H9 (cell line): ENCODE results near the gene CRISPLD2. TPM values are rescaled to one million over a fixed set of nuclear protein-coding genes. Genes with fewer than 3 reads are reported as not detected.

ENCODE experiments used
- DNase-seq: peaks from one replicate; pipeline ENCODE4 v3.0.0-alpha.2; 2017
- H2AFZ ChIP-seq: one replicate; pipeline ENCODE4 v1.6.1; 2013; ENCODE audit warnings: mild to moderate bottlenecking, low read length, control low read depth, moderate library complexity
- H2AK5ac ChIP-seq: 2 replicates; pipeline ENCODE4 v1.6.1; 2013; ENCODE audit warnings: low read length, control low read depth, mixed read lengths; ENCODE audit not compliant: insufficient read length
- H2BK120ac ChIP-seq: one replicate; pipeline ENCODE4 v1.6.1; 2013; ENCODE audit warnings: low read depth, mild to moderate bottlenecking, low read length, control low read depth, inconsistent platforms; ENCODE audit not compliant: poor library complexity, severe bottlenecking
- H2BK12ac ChIP-seq: 2 replicates; pipeline ENCODE4 v1.6.1; 2013; ENCODE audit warnings: low read length, control low read depth, mixed read lengths, low read depth; ENCODE audit not compliant: insufficient read length
- H2BK15ac ChIP-seq: 2 replicates; pipeline ENCODE4 v1.6.1; 2013; ENCODE audit warnings: low read depth, low read length, control low read depth
- H2BK20ac ChIP-seq: one replicate; pipeline ENCODE4 v1.6.1; 2013; ENCODE audit warnings: low read depth, mild to moderate bottlenecking, low read length, control low read depth, inconsistent platforms; ENCODE audit not compliant: poor library complexity, severe bottlenecking
- H2BK5ac ChIP-seq: 2 replicates; pipeline ENCODE4 v1.6.1; 2013; ENCODE audit warnings: low read length, control low read depth, mixed read lengths; ENCODE audit not compliant: insufficient read length
- H3K14ac ChIP-seq: 2 replicates; pipeline ENCODE4 v1.6.1; 2013; ENCODE audit warnings: low read length, control low read depth; ENCODE audit not compliant: insufficient read depth
- H3K18ac ChIP-seq: 2 replicates; pipeline ENCODE4 v1.6.1; 2013; ENCODE audit warnings: low read depth, mild to moderate bottlenecking, mixed read lengths, low read length, control low read depth; ENCODE audit not compliant: insufficient read length
- H3K23ac ChIP-seq: 2 replicates; pipeline ENCODE4 v1.6.1; 2013; ENCODE audit warnings: low read length, control low read depth, mixed read lengths, low read depth; ENCODE audit not compliant: insufficient read length
- H3K23me2 ChIP-seq: 2 replicates; pipeline ENCODE4 v1.6.1; 2013; ENCODE audit warnings: low read depth, mild to moderate bottlenecking, mixed read lengths, low read length, control low read depth; ENCODE audit not compliant: insufficient read length, poor library complexity, severe bottlenecking
- H3K27ac ChIP-seq: 2 replicates; pipeline ENCODE4 v1.5.1; 2013; ENCODE audit warnings: low read length, control low read depth, mixed read lengths, low read depth; ENCODE audit not compliant: insufficient read length
- H3K27me3 ChIP-seq: 2 replicates; pipeline ENCODE4 v1.6.1; 2013; ENCODE audit warnings: low read length, control low read depth, inconsistent platforms; ENCODE audit not compliant: insufficient read depth
- H3K4ac ChIP-seq: 2 replicates; pipeline ENCODE4 v1.6.1; 2013; ENCODE audit warnings: low read depth, mild to moderate bottlenecking, control low read depth, inconsistent platforms, low read length, moderate library complexity
- H3K4me1 ChIP-seq: 2 replicates; pipeline ENCODE4 v1.6.1; 2013; ENCODE audit warnings: low read length, control low read depth, inconsistent platforms; ENCODE audit not compliant: insufficient read depth
- H3K4me2 ChIP-seq: 2 replicates; pipeline ENCODE4 v1.6.1; 2013; ENCODE audit warnings: low read length, control low read depth, mixed read lengths; ENCODE audit not compliant: insufficient read length, insufficient read depth
- H3K56ac ChIP-seq: 2 replicates; pipeline ENCODE4 v1.6.1; 2013; ENCODE audit warnings: low read depth, mild to moderate bottlenecking, mixed read lengths, low read length, control low read depth; ENCODE audit not compliant: insufficient read length
- H3K79me1 ChIP-seq: 2 replicates; pipeline ENCODE4 v1.6.1; 2013; ENCODE audit warnings: low read depth, mild to moderate bottlenecking, moderate library complexity, low read length, control low read depth, inconsistent platforms; ENCODE audit not compliant: insufficient read depth, poor library complexity, severe bottlenecking
- H3K79me2 ChIP-seq: 2 replicates; pipeline ENCODE4 v1.6.1; 2013; ENCODE audit warnings: low read length, control low read depth, inconsistent platforms; ENCODE audit not compliant: insufficient read depth
- H3K9ac ChIP-seq: 2 replicates; pipeline ENCODE4 v1.6.1; 2013; ENCODE audit warnings: low read length, control low read depth, mixed read lengths; ENCODE audit not compliant: insufficient read length; ENCODE audit errors: extremely low read depth
- H3K9me3 ChIP-seq: one replicate; pipeline ENCODE4 v1.6.1; 2013; ENCODE audit warnings: low read depth, low read length, inconsistent platforms; ENCODE audit not compliant: control insufficient read depth
- H3T11ph ChIP-seq: one replicate; pipeline ENCODE4 v1.6.1; 2013; ENCODE audit warnings: mild to moderate bottlenecking, low read length, control low read depth, inconsistent platforms
- H4K20me1 ChIP-seq: one replicate; pipeline ENCODE4 v1.6.1; 2013; ENCODE audit not compliant: control insufficient read depth, insufficient read length, insufficient read depth
- H4K5ac ChIP-seq: 2 replicates; pipeline ENCODE4 v1.6.1; 2013; ENCODE audit warnings: low read depth, mild to moderate bottlenecking, mixed read lengths, low read length, control low read depth; ENCODE audit not compliant: insufficient read length
- H4K8ac ChIP-seq: replicated peaks from 2 replicates; pipeline ENCODE4 v1.6.1; 2013; ENCODE audit warnings: low read length, control low read depth, mixed read lengths, low read depth; ENCODE audit not compliant: insufficient read length
- H4K91ac ChIP-seq: 2 replicates; pipeline ENCODE4 v1.6.1; 2013; ENCODE audit warnings: low read depth, mild to moderate bottlenecking, moderate library complexity, mixed read lengths, low read length, control low read depth; ENCODE audit not compliant: insufficient read length
- H3K27ac Mint-ChIP-seq, 3 experiments: 2 replicates in 2 of 3; 3 replicates in 1 of 3; pipeline ENCODE4 v1.8.0; 2020 to 2021; ENCODE audit warnings: mixed read lengths in 3 of 3, mild to moderate bottlenecking in 1 of 3, moderate library complexity in 1 of 3
- H3K27me3 Mint-ChIP-seq: 2 replicates; pipeline ENCODE4 v1.8.0; 2021; ENCODE audit warnings: low read depth, mild to moderate bottlenecking, moderate library complexity, mixed read lengths
- H3K36me3 Mint-ChIP-seq, 3 experiments: 2 replicates in 2 of 3; 3 replicates in 1 of 3; pipeline ENCODE4 v1.8.0; 2020 to 2021; ENCODE audit warnings: low read depth in 3 of 3, mixed read lengths in 3 of 3; ENCODE audit not compliant: insufficient read depth in 1 of 3
- H3K4me1 Mint-ChIP-seq, 2 experiments: 2 replicates each; pipeline ENCODE4 v1.8.0; 2020; ENCODE audit warnings: mixed read lengths in 2 of 2
- H3K4me3 Mint-ChIP-seq, 2 experiments: 2 replicates in 1 of 2; 3 replicates in 1 of 2; pipeline ENCODE4 v1.8.0; 2020 to 2021; ENCODE audit warnings: mild to moderate bottlenecking in 2 of 2, mixed read lengths in 2 of 2, moderate library complexity in 1 of 2
- H3K9me3 Mint-ChIP-seq, 2 experiments: 2 replicates in 1 of 2; 3 replicates in 1 of 2; pipeline ENCODE4 v1.8.0; 2020; ENCODE audit warnings: mild to moderate bottlenecking in 2 of 2, mixed read lengths in 2 of 2, moderate library complexity in 1 of 2
- CTCF ChIP-seq: fragments of 200-600 bp; sonication (generic); conservative IDR thresholded peaks from 3 replicates; pipeline ENCODE4 v1.8.0; 2021; ENCODE audit warnings: antibody characterized with exemption, mild to moderate bottlenecking
- WGBS: extraction: QIAGEN DNeasy Blood & Tissue Kit; methylation state at CpG from one replicate; pipeline ENCODE4 v1.1.7; 2013; ENCODE audit warnings: missing lambda C conversion rate, low lambda C conversion rate, mixed read lengths; ENCODE audit not compliant: insufficient read length; ENCODE audit errors: extremely low coverage; 5-methylcytosine and 5-hydroxymethylcytosine counted together
- total RNA-seq: library from RNA; stranded (reverse); gene quantifications from 2 replicates; pipeline ENCODE4 v1.2.1, GENCODE V29; 2021

CRISPLD2 gene
- total RNA-seq, 1 experiment from 2014 or later, result 2.3 TPM

- H2BK15ac ChIP-seq, result no peak overlapping the region
- H4K20me1 ChIP-seq, result no peaks in the 10 kb centered on the region
- H4K91ac ChIP-seq, result no peak overlapping the region
- Mint-ChIP-seq H3K4me3 (no peak overlapping the region), H3K27ac (no peak overlapping the region; a peak in 1 of 7 replicates), H3K4me1 (no peaks in the 10 kb centered on the region), H3K27me3 (no peaks in the 10 kb centered on the region), H3K36me3 (no peaks in the 10 kb centered on the region; a peak in 1 of 7 replicates), H3K9me3 (no peaks in the 10 kb centered on the region)
- H3K9ac ChIP-seq, result no peak overlapping the region
- H2AK5ac ChIP-seq, result no peak overlapping the region
- no peaks in the 10 kb centered on the region for H3K79me2 ChIP-seq
- H3K14ac ChIP-seq, result no peak overlapping the region
- DNase-seq, result no peak
- no peak overlapping the region for H3K4me2 ChIP-seq
- no peaks in the 10 kb centered on the region for H3K79me1 ChIP-seq
- no peak overlapping the region for H2BK120ac ChIP-seq
- no peak overlapping the region for H3K56ac ChIP-seq
- H3T11ph ChIP-seq, result no peak overlapping the region
- H3K27ac ChIP-seq, result no peak overlapping the region
- TF ChIP-seq CTCF, result no peak
- no peak overlapping the region for H4K8ac ChIP-seq
- H2BK20ac ChIP-seq, result no peak overlapping the region
- no peaks in the 10 kb centered on the region for H3K23me2 ChIP-seq
- no peak overlapping the region for H3K23ac ChIP-seq
- H3K27me3 ChIP-seq, result no peaks in the 10 kb centered on the region
- H3K9me3 ChIP-seq, result no peaks in the 10 kb centered on the region
- H2BK5ac ChIP-seq, result no peak overlapping the region
- H3K4me1 ChIP-seq, result no peaks in the 10 kb centered on the region
- H2BK12ac ChIP-seq, result no peak overlapping the region
- WGBS, result no CpG with 5 or more reads among the region's 13 CpGs
- no peak overlapping the region for H3K4ac ChIP-seq
- no peak overlapping the region for H3K18ac ChIP-seq
- no peak overlapping the region for H4K5ac ChIP-seq
- H2AFZ ChIP-seq, result no peak overlapping the region
These were observed 87.3 kb downstream of the CRISPLD2 start for GRCh38 chr16:84907051-84907450.
